HG02884 (cell line): ENCODE measurements around the gene STXBP6.

Experiments
- ATAC-seq: cut with Tn5 transposase; IDR thresholded peaks from one replicate; pipeline ENCODE4 v1.9.1; 2021; ENCODE audit warnings: mild to moderate bottlenecking, moderate library complexity; ENCODE audit not compliant: unreplicated experiment

Gene STXBP6

GRCh38 chr14:25049568-25050268, at the start of gene STXBP6:
Gene STXBP6, minus strand, starts transcription at chr14:25050147. Its CDS starts 75,329 bp downstream, at chr14:24974818.
- no peak for ATAC-seq

DNA sequence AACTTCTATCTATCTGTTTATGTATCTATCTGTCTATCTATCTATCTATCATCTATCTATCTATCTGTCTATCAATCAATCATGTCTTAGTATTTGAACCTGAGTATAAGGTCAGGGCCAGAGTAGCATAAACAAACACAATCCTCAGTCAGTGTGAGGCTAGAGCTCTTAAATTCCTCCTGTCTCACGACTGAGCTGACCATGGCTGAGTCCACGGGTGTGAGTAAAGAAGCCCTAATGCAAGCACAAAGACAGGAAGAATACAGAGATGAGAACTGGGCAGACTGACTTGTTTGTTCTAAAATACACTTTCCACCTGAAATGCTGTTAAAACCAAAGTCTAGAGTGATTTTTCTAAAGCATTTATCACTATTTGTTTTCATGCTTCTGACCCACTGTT, 47.2 kb upstream of the STXBP6 start:
- no peak for ATAC-seq

GRCh38 chr14:25095736-25096437, 45.9 kb upstream of the STXBP6 start:
- ATAC-seq = no peak

GRCh38 chr14:25094171-25094907, 44.4 kb upstream of the STXBP6 start:
- ATAC-seq = no peak

GRCh38 chr14:25092258-25092740, 42.4 kb upstream of the STXBP6 start:
- no peak for ATAC-seq

- ATAC-seq = no peak
Measured at GRCh38 chr14:25090716-25091454, 40.9 kb upstream of the STXBP6 start.

DNA sequence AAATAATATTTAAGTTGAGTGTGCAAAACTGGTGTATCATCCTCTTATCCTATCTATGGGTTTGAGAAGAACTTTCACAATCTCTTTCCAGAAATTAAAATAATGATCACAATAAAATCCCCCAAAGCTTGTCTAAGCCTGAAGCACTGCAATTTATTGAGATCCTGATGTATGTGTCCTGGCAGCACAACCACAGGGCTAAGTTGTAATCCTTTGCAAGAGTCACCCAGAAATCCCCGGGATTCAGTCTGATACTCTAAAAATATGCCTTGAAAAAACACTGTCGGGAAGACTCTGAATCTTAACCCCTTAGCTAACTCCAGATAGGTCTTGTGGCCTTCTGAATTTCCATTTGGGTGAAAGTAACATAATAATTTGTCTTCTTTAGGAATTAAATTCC, 40.3 kb upstream of the STXBP6 start:
- ATAC-seq = no peak

GRCh38 chr14:25089496-25089895, 39.5 kb upstream of the STXBP6 start:
- ATAC-seq = no peak

DNA sequence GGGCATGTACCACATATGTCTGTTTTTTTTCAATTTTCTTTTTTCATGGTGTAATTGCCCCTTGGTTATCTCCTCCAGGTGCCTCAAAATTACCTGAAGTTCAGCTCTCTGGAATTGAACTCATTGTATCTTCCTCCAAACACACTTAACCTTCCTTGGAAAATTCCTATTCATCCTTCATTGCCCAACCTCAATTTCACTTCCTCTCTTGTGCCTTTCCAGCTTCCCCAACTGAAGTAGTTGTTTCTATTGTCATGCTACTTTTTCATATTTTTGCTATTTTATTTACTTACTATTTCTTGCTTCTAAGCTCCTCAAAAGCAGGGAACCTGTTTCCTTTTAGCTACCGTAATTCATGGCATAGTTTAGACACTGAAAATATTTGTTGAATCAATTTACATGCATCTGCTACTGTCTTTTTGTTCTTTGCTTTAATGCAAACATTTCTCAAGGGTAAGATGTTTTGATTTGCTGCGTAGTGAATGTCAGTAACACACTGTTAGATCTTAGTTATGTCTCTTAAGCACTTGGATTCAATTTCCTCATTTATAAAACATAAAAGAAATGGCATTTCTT, 37.0 kb upstream of the STXBP6 start:
- ATAC-seq = no peak

- no peak for ATAC-seq
Measured at GRCh38 chr14:25086081-25086480, 36.1 kb upstream of the STXBP6 start.

DNA sequence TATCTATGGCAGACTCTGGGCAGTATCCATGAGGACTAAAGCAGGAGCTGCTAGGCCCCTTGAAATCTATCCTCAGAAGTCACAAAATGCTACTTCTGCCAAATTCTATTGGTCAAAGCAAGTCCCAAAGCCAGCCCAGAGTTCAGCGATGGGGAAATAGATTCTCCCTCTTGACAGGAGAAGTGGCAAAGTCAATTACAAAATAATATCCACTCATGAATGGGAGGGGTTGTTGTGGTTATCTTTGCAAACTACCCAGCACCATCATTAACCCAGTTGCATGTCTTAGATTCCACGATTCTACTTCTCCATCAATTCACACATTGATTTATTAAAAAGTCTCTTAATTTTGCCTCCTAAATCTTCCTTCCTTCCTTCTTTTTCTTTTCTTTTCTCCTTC, 30.7 kb upstream of the STXBP6 start:
- ATAC-seq = no peak

GRCh38 chr14:25079311-25079710, 29.4 kb upstream of the STXBP6 start:
- ATAC-seq = no peak

DNA sequence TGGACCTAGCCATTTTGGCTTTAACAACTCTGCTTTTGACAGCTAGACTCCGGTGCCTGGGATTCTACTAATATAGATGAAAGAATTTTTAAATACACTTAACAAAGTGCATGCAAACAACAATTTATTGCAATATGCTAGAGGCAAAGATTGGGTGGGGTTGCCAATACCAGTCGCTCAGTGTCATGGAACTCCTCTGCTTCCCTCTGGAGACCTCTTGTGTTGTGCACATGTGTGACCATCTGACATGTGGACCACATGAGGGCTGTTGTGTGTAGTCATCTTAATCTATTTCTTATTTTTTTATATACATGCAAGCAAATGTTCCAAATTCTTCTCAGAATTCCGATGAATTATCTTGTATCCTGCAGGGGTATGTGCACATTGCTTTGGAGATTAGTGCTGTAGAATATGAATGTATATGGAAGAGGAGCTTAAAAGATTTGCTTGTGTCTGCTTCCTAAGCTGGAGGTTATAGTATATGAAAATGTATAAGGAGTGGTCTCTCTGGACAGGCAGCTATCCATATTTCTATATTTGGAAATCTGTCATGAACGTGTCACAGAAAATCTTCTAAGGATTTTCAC, 24.2 kb upstream of the STXBP6 start:
- no peak for ATAC-seq

DNA sequence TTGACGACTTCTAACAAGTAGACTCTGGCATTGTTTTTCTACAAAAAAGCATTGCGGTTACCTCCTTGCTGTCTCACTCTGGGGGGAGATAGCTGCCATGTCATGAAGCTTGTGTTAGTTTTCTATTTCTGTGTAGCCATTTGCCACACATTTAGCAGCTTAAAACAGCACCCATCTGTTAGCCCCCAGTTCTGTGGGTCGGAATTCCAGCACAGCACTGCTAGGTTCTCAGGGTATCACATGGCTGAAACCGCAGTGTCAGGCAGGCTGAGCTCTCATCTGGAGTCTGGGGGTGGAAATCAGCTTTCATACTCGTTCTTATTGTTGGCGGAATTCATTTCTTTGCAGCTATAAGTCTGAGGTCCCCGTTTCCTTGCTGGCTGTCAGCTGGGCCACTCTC, 19.9 kb upstream of the STXBP6 start:
- ATAC-seq = no peak

- ATAC-seq = no peak
Measured at GRCh38 chr14:25067600-25067999, 17.7 kb upstream of the STXBP6 start.

DNA sequence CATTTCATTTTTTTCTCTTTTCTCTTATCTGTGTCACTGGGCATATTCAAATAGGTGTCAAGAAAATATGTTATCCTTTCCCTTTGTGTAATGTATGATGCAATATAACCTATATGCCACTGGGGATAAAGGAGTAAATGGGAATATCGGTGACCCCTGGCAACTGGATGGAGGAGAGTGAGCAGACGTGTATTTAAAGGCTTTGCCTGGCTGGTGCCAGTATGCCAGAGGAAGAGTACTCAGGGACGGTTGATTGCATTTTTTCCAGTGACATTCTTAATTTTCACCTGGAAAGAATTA, 12.0 kb upstream of the STXBP6 start:
- no peak for ATAC-seq

- ATAC-seq = no peak
Measured at GRCh38 chr14:25056688-25057078, 6.7 kb upstream of the STXBP6 start.

- ATAC-seq = no peak
Measured at GRCh38 chr14:25055992-25056687, 6.2 kb upstream of the STXBP6 start.

- no peak for ATAC-seq
Measured at GRCh38 chr14:25055005-25055404, 5.1 kb upstream of the STXBP6 start.

GRCh38 chr14:25053585-25053984, 3.6 kb upstream of the STXBP6 start:
- ATAC-seq = no peak
